HG02884 (cell line): ENCODE data around the gene PAPPA2.
"Not testable (repeated sequence)": the region's sequence is repeated elsewhere in the genome, so short reads cannot be mapped to it uniquely, and the experiment has no call there.

Source experiments
- ATAC-seq: cut with Tn5 transposase; IDR thresholded peaks from one replicate; pipeline ENCODE4 v1.9.1; 2021; ENCODE audit warnings: mild to moderate bottlenecking, moderate library complexity; ENCODE audit not compliant: unreplicated experiment

Gene PAPPA2

GRCh38 chr1:176744142-176744541 lies 281.2 kb downstream of the PAPPA2 start:
- no peak for ATAC-seq

DNA sequence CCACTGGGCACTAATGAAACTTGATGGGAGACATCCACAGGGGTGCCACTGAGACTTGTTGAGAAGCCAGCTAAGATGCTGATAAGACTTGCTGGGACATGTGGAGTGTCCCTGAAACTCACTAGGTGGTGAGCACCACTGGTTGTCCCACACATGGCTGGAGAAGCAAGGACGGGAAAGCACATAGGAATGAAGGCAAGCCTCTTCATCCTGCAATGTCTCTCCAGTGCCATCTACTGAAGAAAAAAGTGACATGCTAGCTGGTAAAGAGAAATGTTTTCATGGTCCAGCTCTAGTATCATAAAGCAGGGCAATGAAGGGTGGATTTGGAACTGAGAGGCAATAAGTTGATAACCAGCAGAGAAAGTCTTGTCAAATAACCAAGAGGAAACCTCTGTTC lies 283.0 kb downstream of the PAPPA2 start:
- no peak for ATAC-seq

GRCh38 chr1:176752505-176752904 lies 289.5 kb downstream of the PAPPA2 start:
- no peak for ATAC-seq

DNA sequence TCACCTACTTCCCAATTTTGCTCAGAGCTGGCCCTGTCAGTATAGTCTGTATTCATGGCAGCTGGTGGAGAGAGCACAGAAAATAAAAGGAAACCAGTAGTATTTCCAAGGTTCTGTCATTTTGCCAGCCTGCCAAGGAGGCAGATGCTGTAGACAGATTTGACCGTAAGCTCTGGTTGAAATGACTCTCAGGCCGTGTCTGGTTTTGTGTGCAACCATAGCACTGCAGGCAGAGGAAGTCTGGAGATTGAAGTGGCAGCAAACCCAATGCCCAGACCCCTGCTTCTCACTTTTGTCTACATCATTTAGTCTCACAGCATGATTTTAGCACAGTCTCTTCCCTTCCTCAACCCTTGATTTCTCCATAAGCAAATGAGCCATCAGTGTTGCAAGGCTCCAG lies 291.7 kb downstream of the PAPPA2 start:
- no peak for ATAC-seq

DNA sequence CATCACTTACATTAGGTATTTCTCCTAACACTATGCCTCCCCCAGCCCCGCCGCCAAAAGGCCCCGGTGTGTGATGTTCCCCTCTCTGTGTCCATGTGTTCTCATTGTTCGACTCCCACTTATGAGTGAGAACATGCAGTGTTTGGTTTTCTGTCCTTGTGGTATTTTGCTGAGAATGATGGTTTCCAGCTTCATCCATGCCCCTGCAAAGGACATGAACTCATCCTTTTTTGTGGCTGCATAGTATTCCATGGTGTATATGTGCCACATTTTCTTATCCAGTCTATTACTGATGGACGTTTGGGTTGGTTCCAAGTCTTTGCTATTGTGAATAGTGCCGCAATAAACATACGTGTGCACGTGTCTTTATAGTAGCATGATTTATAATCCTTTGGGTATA lies 293.8 kb downstream of the PAPPA2 start:
- not testable (repeated sequence) for ATAC-seq

DNA sequence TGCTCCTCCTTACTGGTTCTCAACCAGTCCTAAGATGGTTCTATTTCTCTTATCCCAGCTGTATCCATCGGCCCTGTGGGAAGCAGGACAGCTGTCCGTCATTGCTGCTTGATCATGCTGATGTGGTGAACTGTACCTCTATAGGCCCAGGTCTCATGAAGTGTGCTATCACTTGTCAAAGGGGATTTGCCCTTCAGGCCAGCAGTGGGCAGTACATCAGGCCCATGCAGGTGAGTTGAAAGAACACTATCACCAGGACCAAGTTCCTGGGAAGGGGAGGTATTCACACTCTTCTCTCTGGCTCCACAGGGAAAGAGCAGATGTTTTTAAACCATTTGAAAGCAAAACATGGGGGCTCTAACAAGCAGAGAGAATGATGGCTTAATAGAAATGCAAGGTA lies 302.6 kb downstream of the PAPPA2 start:
- no peak for ATAC-seq

DNA sequence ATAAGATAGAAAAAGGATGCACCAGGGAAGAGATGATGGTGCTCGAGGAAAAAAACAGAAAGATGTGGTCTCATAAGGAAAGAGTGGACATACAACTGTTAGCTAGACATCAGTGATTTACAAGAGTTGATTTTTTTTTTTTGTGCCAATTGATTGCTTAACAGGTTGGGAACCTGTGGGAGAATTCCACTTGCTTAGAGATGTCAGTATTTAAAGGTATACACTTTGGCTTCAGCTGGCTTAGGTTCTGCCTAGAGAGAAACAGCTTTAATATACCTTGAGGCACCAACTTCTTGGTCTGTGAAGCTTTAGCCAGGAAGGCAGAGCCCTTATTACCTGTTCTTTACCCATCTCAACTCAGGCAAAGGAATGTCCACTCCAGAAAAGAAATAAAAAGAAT lies 303.8 kb downstream of the PAPPA2 start:
- ATAC-seq = no peak

- no peak for ATAC-seq
Measured at GRCh38 chr1:176767714-176768136, 304.8 kb downstream of the PAPPA2 start.

GRCh38 chr1:176768532-176768931 lies 305.6 kb downstream of the PAPPA2 start:
- ATAC-seq = no peak

- ATAC-seq = no peak
Measured at GRCh38 chr1:176770066-176770465, 307.1 kb downstream of the PAPPA2 start.

GRCh38 chr1:176773038-176773437 lies 310.1 kb downstream of the PAPPA2 start:
- no peak for ATAC-seq

GRCh38 chr1:176774224-176774623 lies 311.2 kb downstream of the PAPPA2 start:
- no peak for ATAC-seq

DNA sequence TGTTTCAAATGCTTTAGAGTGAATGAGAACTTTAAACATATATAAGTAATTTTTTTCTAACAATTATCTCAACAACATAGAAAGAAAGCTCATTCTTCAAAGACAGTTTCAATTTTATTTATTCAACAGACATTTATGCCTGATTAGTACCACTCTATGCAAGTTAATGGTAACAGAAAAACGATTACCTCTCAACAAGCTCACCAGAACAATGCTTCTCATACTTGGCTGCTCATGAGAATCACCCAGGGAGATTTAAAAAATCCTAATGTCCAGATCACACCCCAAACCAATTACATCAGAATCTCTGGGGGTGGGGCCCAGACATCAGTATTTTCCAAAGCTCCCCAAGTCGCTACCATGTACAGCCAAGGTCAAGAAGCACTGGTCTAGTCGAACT lies 312.4 kb downstream of the PAPPA2 start:
- ATAC-seq = no peak

GRCh38 chr1:176775996-176776395 lies 313.0 kb downstream of the PAPPA2 start:
- no peak for ATAC-seq

GRCh38 chr1:176778056-176778455 lies 315.1 kb downstream of the PAPPA2 start:
- ATAC-seq = no peak

- ATAC-seq = no peak
Measured at GRCh38 chr1:176779992-176780328, 317.0 kb downstream of the PAPPA2 start.

- ATAC-seq = no peak
Measured at GRCh38 chr1:176783309-176783708, 320.3 kb downstream of the PAPPA2 start.

DNA sequence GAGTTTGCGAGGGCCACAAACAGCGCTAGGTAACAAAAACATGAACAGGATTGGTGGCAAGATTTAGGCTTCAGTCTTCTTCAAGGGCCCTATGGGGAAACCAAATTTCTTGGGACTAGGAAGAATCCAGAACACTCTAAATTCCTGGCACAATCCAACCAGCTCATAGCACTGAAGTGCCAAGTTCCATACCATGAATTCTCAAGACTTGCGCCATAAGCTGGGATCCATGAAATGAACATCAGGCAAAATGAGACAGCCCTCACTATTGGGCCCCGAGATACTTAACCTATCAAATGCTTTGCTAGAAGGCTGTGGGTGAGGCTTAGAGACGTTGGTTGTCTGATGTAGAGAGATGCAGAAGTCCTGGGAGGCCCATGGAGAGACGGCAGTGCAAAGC lies 322.1 kb downstream of the PAPPA2 start:
- no peak for ATAC-seq

GRCh38 chr1:176785791-176786190 lies 322.8 kb downstream of the PAPPA2 start:
- peak; percentile 62 for ATAC-seq

- ATAC-seq = peak; percentile 54
Measured at GRCh38 chr1:176786274-176786673, 323.3 kb downstream of the PAPPA2 start.

GRCh38 chr1:176789571-176790090 lies 326.7 kb downstream of the PAPPA2 start:
- ATAC-seq = no peak

DNA sequence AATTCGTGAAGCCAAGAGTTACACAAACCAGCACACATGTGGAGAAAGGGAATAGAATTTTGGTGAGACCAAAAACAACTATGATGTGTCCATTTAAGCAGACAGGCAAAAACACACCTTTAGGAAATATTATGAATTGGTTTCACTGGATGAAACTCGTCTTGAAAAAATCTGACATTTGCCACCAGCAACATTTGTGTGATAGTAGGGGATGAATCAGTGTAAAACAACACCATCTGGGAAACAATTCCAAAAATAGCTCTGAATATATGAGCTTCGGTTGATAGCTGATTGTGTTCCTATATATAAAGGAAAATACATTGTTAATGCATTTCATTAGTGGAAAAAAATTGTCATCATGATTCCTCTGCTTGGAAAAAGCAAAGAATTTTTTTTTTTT lies 327.8 kb downstream of the PAPPA2 start:
- no peak for ATAC-seq

DNA sequence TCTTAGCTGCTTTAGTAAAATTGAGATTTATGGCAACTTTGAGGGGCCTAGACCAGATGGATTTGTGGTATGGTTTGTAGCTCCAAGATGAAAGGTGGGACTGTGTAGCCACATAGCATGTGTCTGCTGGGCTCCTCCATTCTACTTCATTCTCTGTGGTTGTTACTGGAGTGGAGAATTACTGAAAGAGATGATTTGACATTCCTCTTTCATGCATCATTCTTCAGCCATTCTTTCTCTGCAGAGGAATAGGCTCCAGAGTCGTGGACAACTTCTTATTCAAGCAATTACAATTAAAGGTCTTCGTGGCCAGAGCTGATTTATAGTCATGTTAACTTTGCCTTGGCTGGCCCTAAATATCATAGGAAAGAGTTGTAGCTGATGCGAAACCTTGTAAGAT lies 328.9 kb downstream of the PAPPA2 start:
- ATAC-seq = no peak
